Vagina (tissue), 2 donors: ENCODE results near the gene UBE3D. TPM values are rescaled to one million over a fixed set of nuclear protein-coding genes. Genes with fewer than 3 reads are reported as not detected.

Source experiments
- DNase-seq, 2 donors: peaks; one replicate each; pipeline ENCODE4 v3.0.0-alpha.2; 2017; ENCODE audit errors: extremely low spot score in 2 of 2
- H3K27ac ChIP-seq: fragments of 200-600 bp; sonication (generic); one replicate; pipeline ENCODE4 v1.5.1; 2019
- H3K27me3 ChIP-seq: fragments of 200-600 bp; sonication (generic); one replicate; pipeline ENCODE4 v1.5.1; 2019
- H3K36me3 ChIP-seq, 2 donors: fragments of 200-600 bp; sonication (generic); one replicate each; pipeline ENCODE4 v1.5.1; 2017 to 2019
- H3K4me1 ChIP-seq: fragments of 200-600 bp; sonication (generic); one replicate; pipeline ENCODE4 v1.5.1; 2019
- H3K4me3 ChIP-seq, 2 donors: fragments of 200-600 bp; sonication (generic); 1 replicate in 1 of 2; 2 replicates in 1 of 2; pipeline ENCODE4 v1.5.1; 2016 to 2019
- H3K9me3 ChIP-seq: fragments of 200-600 bp; sonication (generic); one replicate; pipeline ENCODE4 v1.5.1; 2019
- CTCF ChIP-seq, 3 experiments: fragments of 450-650 bp in 2 of 3; fragments of 200-600 bp in 1 of 3; sonication (generic) in 1 of 3; IDR thresholded peaks; one replicate each; pipeline ENCODE4 v1.5.1; 2017 to 2019; ENCODE audit warnings: antibody characterized with exemption in 3 of 3, mild to moderate bottlenecking in 2 of 3, moderate library complexity in 2 of 3
- POLR2A ChIP-seq, 2 donors: fragments of 450-650 bp; IDR thresholded peaks; one replicate each; pipeline ENCODE4 v1.6.1; 2017; ENCODE audit warnings: antibody characterized with exemption in 2 of 2, mild to moderate bottlenecking in 2 of 2, moderate library complexity in 2 of 2
- POLR2AphosphoS5 ChIP-seq, 2 donors: sonication (generic); formaldehyde crosslinking; IDR thresholded peaks; one replicate each; pipeline ENCODE4 v1.9.0; 2017; ENCODE audit warnings: antibody characterized with exemption in 2 of 2, mild to moderate bottlenecking in 2 of 2, low read depth in 1 of 2; ENCODE audit not compliant: insufficient read depth in 1 of 2
- intact Hi-C: fragments of 100-400 bp; cut with DNase I; formaldehyde crosslinking; loops from one replicate; pipeline ENCODE4 v1.15.1; 2023
- total RNA-seq: library from RNA; depleted of rRNA; stranded (reverse); fragments of >200 nt; gene quantifications from one replicate; pipeline ENCODE4 v1.2.3, GENCODE V29; 2016

The UBE3D gene
- total RNA-seq, 1 donor from 2014 or later: 8.3 TPM

- peaks cover 12% of the 10 kb centered on the region for H3K4me1 ChIP-seq
- H3K27ac ChIP-seq: no peak overlapping the region
- TF ChIP-seq CTCF (IDR thresholded peaks at IDR 0.05) (no peak), POLR2A (IDR thresholded peaks at IDR 0.05) (no peak), POLR2AphosphoS5 (IDR thresholded peaks at IDR 0.05; ENCODE audit: insufficient read depth in 1 of 2, low read depth in 1 of 2) (no peak)
- H3K36me3 ChIP-seq: no peaks in the 10 kb centered on the region
- no peaks in the 10 kb centered on the region for H3K9me3 ChIP-seq
- intact Hi-C loops: no loop called here
- DNase-seq: no peak
- no peak overlapping the region for H3K4me3 ChIP-seq
- H3K27me3 ChIP-seq: no peaks in the 10 kb centered on the region
Observed at GRCh38 chr6:82987951-82988350, 77.7 kb downstream of the UBE3D start.

DNA sequence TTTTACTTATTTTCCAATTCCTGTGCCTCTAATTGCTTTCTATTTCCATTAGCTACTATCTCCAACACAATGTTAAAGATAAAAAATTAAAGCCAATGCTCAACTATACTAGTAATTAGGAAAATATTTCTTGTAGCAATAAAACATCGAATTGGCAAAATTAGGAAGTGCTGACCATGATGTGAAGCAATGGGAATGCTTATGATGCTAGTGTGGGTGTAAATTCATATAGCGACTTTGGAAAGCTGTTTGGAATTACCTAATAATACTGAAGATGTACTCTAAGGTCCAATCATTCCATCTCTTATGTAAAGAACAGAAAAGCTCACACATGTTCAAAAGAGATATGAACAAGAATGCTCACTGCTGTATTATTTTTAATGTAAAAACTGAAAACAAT is 78.2 kb downstream of the UBE3D start:
- peaks cover 12% of the 10 kb centered on the region for H3K4me1 ChIP-seq
- no peak overlapping the region for H3K27ac ChIP-seq
- intact Hi-C loops: no loop called here
- TF ChIP-seq CTCF (IDR thresholded peaks at IDR 0.05) (no peak), POLR2AphosphoS5 (IDR thresholded peaks at IDR 0.05; ENCODE audit: insufficient read depth in 1 of 2, low read depth in 1 of 2) (no peak), POLR2A (IDR thresholded peaks at IDR 0.05) (no peak)
- no peaks in the 10 kb centered on the region for H3K9me3 ChIP-seq
- no peaks in the 10 kb centered on the region for H3K36me3 ChIP-seq
- DNase-seq: no peak
- no peak overlapping the region for H3K4me3 ChIP-seq
- H3K27me3 ChIP-seq: no peaks in the 10 kb centered on the region

DNA sequence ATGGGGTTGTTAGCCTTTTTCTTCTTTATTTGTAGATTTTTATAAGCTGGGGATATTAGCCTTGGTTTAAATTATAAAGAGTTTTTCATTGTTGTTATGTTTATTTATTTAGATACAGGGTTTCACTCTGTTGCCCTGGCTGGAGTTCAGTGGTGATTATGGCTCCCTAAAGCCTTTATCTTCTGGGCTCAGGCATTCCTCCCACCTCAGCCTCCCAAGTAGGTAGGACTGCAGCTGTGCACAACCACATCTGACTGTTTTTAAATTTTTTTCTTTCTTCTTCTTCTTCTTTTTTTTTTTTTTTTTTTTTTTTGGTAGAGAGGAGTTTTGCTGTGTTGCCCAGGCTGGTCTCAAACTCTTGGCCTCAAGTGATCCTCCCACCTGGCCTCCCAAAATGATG is 80.9 kb downstream of the UBE3D start:
- no peak overlapping the region for H3K4me3 ChIP-seq
- TF ChIP-seq CTCF (IDR thresholded peaks at IDR 0.05) (no peak), POLR2A (IDR thresholded peaks at IDR 0.05) (no peak), POLR2AphosphoS5 (IDR thresholded peaks at IDR 0.05; ENCODE audit: insufficient read depth in 1 of 2, low read depth in 1 of 2) (no peak)
- no peak for DNase-seq
- no peaks in the 10 kb centered on the region for H3K9me3 ChIP-seq
- H3K4me1 ChIP-seq: peaks cover 9% of the 10 kb centered on the region
- no peaks in the 10 kb centered on the region for H3K27me3 ChIP-seq
- no peak overlapping the region for H3K27ac ChIP-seq
- no peaks in the 10 kb centered on the region for H3K36me3 ChIP-seq
- intact Hi-C loops: no loop called here

- DNase-seq: no peak
- H3K4me3 ChIP-seq: no peak overlapping the region
- no peaks in the 10 kb centered on the region for H3K9me3 ChIP-seq
- intact Hi-C loops: no loop called here
- H3K27me3 ChIP-seq: no peaks in the 10 kb centered on the region
- no peak for TF ChIP-seq POLR2A (IDR thresholded peaks at IDR 0.05)
- no peak for TF ChIP-seq CTCF (IDR thresholded peaks at IDR 0.05)
- TF ChIP-seq POLR2AphosphoS5 (IDR thresholded peaks at IDR 0.05; ENCODE audit: insufficient read depth in 1 of 2, low read depth in 1 of 2): no peak
- no peak overlapping the region for H3K27ac ChIP-seq
- H3K36me3 ChIP-seq: no peaks in the 10 kb centered on the region
- no peaks in the 10 kb centered on the region for H3K4me1 ChIP-seq
Observed at GRCh38 chr6:82980086-82980485, 85.6 kb downstream of the UBE3D start.

GRCh38 chr6:82979657-82980056 is 86.0 kb downstream of the UBE3D start:
- H3K27ac ChIP-seq: no peak overlapping the region
- intact Hi-C loops: no loop called here
- H3K4me1 ChIP-seq: no peaks in the 10 kb centered on the region
- no peaks in the 10 kb centered on the region for H3K9me3 ChIP-seq
- no peak for TF ChIP-seq POLR2A (IDR thresholded peaks at IDR 0.05)
- no peak for TF ChIP-seq CTCF (IDR thresholded peaks at IDR 0.05)
- no peak for TF ChIP-seq POLR2AphosphoS5 (IDR thresholded peaks at IDR 0.05; ENCODE audit: insufficient read depth in 1 of 2, low read depth in 1 of 2)
- no peak overlapping the region for H3K4me3 ChIP-seq
- H3K36me3 ChIP-seq: no peaks in the 10 kb centered on the region
- no peaks in the 10 kb centered on the region for H3K27me3 ChIP-seq
- no peak for DNase-seq
